ENCODE results near the gene SBK1.
"Not testable (repeated sequence)": the region's sequence is repeated elsewhere in the genome, so short reads cannot be mapped to it uniquely, and the experiment has no call there.

SBK1 gene

DNA sequence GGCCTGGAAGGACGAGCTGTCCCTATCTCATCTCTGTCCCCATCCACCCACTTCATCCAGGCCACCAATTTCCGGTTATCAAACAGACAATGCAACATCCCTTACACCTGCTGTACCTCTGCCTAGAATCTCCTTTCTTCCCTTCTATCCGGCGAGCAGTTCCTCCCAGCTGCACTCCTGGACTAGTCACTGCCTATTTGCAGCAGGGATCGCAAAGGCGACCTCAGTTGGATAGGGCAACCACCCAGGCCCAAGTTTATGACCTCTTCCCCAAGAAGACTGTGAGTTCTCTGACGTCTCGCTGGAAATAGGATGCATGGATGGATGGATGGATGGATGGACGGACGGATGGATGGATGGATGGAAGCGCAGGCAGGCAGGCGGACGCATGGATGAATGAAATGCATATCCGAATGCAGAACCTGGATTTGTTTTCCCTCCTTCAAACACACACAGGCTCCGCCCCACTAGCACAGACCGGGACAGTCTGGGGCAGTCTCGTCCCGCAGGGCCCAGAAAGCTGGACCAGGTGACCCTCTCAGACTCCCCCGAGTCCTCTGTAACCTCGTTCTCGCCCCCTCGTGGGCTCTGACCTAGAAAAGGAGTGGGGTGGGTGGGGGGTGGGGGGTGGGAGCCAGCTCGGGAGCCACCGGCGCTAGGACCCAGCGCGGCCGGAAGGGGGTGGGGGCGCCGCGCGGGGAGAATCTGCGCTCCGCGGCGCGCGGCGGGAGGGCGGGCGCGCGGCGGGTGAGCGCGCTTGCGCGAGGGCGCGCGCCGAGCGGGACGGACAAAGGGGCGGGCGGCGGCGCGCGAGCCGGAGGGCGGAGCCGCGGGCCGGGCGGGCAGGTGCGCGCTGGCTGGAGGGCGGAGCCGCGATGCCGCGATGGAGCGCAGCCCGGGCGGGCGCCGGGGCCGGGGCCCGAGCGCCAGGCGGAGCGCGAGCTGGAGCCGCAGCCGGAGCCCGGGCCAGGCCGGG, at the start of gene SBK1:
SBK1 (plus strand) TSS at position 875 of the 976 bp plus-strand sequence. CDS start 24,867 bp downstream, outside the sequence.
- DNase-seq (ENCODE audit: low read depth): no peak
- TF ChIP-seq, protein P1, sequence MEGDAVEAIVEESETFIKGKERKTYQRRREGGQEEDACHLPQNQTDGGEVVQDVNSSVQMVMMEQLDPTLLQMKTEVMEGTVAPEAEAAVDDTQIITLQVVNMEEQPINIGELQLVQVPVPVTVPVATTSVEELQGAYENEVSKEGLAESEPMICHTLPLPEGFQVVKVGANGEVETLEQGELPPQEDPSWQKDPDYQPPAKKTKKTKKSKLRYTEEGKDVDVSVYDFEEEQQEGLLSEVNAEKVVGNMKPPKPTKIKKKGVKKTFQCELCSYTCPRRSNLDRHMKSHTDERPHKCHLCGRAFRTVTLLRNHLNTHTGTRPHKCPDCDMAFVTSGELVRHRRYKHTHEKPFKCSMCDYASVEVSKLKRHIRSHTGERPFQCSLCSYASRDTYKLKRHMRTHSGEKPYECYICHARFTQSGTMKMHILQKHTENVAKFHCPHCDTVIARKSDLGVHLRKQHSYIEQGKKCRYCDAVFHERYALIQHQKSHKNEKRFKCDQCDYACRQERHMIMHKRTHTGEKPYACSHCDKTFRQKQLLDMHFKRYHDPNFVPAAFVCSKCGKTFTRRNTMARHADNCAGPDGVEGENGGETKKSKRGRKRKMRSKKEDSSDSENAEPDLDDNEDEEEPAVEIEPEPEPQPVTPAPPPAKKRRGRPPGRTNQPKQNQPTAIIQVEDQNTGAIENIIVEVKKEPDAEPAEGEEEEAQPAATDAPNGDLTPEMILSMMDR (IDR thresholded peaks at IDR 0.05; ENCODE audit: low read depth, low read length, missing control alignments): no peak
- peak within 1 kb of the TSS; percentile 48 for H3K4me3 ChIP-seq (ENCODE audit: low read depth, low read length)
- in situ Hi-C loops (cut with HindIII; ENCODE audit: low sequenced_read_pairs): no loop called here

DNA sequence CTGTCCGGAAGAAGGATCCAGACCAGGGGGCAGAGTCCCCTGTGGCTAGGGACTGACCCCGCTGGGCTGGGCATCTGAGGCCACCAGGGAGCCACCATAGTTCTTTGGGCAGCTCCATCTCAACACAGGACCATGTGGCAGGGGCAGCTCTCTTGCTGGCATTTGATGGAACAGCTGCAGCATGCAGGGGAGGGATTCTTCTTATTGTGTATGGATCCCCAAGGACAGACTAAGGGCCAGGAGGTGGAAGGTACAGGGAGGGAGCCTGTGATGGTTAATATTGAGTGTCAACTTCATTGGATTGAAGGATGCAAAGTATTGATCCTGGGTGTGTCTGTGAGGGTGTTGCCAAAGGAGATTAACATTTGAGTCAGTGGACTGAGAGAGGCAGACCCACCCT, 42.8 kb upstream of the SBK1 start:
- in situ Hi-C loops (cut with HindIII; ENCODE audit: low sequenced_read_pairs); DNase-seq (ENCODE audit: low read depth); H3K4me3 ChIP-seq (ENCODE audit: low read depth, low read length): not testable (repeated sequence)

DNA sequence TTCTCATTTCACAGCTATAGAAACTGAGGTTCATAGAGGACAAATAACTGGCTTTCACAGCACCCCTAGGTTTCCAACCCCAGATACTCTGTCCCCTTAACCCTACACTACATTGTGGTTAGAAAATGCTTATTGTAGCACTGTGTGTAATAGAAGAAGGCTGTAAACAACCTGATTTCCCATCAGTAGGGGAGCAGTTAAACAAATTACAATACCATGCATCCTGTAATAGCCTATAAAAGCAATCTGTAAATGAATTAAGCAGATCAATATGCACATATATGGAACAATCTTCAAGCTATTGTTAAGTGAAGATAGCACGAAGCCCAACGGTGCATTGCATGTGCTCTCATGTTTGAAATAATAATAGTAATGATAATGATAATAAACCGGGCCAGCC, 41.3 kb upstream of the SBK1 start:
- no peak overlapping the region for H3K4me3 ChIP-seq (ENCODE audit: low read depth, low read length)
- in situ Hi-C loops (cut with HindIII; ENCODE audit: low sequenced_read_pairs): no loop called here
- TF ChIP-seq, protein P1 (IDR thresholded peaks at IDR 0.05; ENCODE audit: low read depth, low read length, missing control alignments): no peak
- no peak for DNase-seq (ENCODE audit: low read depth)

DNA sequence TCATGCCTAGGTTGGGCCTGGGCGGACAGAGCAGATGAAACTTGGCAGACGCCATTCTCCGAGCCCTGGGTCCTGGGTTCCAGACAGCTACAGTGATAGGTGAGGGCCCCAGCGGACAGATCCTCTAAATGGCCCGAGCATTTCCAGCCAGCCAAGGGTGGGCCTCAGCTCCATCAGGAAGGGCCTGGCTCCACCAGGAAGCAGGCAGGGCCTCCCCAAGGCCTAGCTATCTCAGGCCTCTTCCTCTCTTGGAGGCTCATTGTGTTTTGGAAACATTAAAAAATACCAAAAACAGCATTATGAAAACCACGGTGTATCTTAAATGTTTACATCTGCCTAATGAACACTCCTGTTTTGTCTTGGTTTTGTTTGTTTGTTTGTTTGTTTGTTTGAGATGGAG, 38.2 kb upstream of the SBK1 start:
- TF ChIP-seq, protein P1 (IDR thresholded peaks at IDR 0.05; ENCODE audit: low read depth, low read length, missing control alignments): no peak
- in situ Hi-C loops (cut with HindIII; ENCODE audit: low sequenced_read_pairs): no loop called here
- DNase-seq (ENCODE audit: low read depth): no peak
- no peak overlapping the region for H3K4me3 ChIP-seq (ENCODE audit: low read depth, low read length)

DNA sequence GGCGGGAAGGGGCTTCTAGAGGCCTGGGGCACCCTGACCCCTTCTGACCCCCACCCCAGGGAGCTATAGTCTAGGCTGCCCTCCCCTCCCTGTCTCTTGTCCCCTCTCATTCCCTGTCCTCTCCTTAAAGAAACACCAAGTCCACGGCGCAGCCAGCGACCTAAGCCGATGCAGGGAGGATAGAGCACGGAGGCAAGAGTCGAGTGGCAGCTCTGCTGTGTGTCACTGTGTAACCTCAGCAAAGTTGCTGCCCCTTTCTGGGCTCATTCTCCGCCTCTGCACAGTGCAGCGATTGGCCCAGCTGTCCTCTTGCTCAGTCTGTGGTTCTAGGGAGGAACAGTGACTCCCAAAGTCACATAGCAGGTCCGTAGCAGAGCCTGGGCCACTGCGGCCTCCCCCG, 36.5 kb upstream of the SBK1 start:
- no peak overlapping the region for H3K4me3 ChIP-seq (ENCODE audit: low read depth, low read length)
- in situ Hi-C loops (cut with HindIII; ENCODE audit: low sequenced_read_pairs): no loop called here
- no peak for DNase-seq (ENCODE audit: low read depth)
- TF ChIP-seq, protein P1 (IDR thresholded peaks at IDR 0.05; ENCODE audit: low read depth, low read length, missing control alignments): no peak

DNA sequence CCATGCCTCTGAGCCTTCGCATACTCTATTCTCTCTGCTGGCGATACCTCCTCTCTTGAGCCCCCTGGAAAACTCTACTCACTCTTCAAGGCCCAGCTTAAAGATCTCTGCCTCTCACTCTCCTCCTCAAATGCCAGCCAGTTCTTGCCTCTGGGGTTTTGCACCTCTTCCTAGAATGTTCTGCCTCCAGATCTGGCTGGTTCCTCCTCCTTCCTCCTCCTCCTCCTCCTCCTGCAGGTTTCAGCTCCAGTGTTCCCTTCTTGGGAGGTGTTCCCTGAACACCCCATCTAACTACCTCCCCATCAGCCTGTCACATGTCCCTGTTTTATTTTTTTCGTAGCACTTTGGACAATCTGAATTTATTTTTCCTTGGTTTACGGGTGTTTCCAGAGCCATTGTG, 35.1 kb upstream of the SBK1 start:
- H3K4me3 ChIP-seq (ENCODE audit: low read depth, low read length): no peak overlapping the region
- in situ Hi-C loops (cut with HindIII; ENCODE audit: low sequenced_read_pairs): no loop called here
- no peak for DNase-seq (ENCODE audit: low read depth)
- TF ChIP-seq, protein P1 (IDR thresholded peaks at IDR 0.05; ENCODE audit: low read depth, low read length, missing control alignments): no peak

DNA sequence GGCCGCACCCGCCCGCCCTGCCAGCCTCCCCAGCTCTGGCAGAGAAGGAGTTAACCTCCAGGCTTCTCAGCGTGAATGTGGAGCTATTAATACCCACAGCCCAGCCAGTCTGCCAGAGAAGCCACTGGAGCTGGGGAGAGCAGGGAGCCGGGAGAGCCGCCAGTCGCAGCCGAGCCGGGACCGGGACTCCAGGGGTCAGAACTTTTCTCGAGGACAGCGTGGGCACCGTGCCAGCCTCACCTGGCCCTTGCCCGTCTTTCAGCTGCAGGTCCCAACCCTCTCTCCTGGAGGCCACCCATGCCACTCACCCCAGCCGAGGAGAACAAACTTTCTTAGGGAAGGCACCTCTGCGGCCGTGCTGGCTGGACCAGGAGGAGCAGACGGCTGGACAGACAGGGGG, 33.8 kb upstream of the SBK1 start:
- in situ Hi-C loops (cut with HindIII; ENCODE audit: low sequenced_read_pairs): no loop called here
- no peak overlapping the region for H3K4me3 ChIP-seq (ENCODE audit: low read depth, low read length)
- TF ChIP-seq, protein P1 (IDR thresholded peaks at IDR 0.05; ENCODE audit: low read depth, low read length, missing control alignments): no peak
- no peak for DNase-seq (ENCODE audit: low read depth)

Measured in astrocyte of the cerebellum (primary cell).